ENCODE data around the gene TSG101. TPM values are rescaled to one million over a fixed set of nuclear protein-coding genes. Genes with fewer than 3 reads are reported as not detected.

The TSG101 gene
- total and polyA plus RNA-seq, 10 of the 15 experiments (the other 5 are each of a cell fraction or from before 2014, with no cell fraction given), result 22.3 to 147 (median 84.9) TPM

DNA sequence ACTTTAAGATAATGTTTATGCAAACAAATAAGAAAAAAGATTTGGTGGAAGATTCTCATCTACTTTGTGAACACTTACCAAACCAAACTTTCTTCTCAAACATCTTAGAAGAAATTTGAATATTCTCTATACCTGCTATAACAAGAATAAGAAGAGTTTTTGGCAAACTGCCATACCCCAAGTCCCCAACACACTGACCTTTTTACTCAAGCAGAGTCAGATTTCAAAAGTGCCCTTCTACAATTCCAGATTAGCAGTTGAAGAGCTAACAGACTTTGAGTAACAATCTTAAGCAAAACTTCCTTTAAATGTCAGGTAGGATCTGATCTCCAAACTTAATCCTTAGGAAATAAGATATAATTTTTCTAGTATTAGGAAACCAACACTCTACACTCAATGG, 33.9 kb downstream of the TSG101 start (continued):
- TF ChIP-seq, protein P1, sequence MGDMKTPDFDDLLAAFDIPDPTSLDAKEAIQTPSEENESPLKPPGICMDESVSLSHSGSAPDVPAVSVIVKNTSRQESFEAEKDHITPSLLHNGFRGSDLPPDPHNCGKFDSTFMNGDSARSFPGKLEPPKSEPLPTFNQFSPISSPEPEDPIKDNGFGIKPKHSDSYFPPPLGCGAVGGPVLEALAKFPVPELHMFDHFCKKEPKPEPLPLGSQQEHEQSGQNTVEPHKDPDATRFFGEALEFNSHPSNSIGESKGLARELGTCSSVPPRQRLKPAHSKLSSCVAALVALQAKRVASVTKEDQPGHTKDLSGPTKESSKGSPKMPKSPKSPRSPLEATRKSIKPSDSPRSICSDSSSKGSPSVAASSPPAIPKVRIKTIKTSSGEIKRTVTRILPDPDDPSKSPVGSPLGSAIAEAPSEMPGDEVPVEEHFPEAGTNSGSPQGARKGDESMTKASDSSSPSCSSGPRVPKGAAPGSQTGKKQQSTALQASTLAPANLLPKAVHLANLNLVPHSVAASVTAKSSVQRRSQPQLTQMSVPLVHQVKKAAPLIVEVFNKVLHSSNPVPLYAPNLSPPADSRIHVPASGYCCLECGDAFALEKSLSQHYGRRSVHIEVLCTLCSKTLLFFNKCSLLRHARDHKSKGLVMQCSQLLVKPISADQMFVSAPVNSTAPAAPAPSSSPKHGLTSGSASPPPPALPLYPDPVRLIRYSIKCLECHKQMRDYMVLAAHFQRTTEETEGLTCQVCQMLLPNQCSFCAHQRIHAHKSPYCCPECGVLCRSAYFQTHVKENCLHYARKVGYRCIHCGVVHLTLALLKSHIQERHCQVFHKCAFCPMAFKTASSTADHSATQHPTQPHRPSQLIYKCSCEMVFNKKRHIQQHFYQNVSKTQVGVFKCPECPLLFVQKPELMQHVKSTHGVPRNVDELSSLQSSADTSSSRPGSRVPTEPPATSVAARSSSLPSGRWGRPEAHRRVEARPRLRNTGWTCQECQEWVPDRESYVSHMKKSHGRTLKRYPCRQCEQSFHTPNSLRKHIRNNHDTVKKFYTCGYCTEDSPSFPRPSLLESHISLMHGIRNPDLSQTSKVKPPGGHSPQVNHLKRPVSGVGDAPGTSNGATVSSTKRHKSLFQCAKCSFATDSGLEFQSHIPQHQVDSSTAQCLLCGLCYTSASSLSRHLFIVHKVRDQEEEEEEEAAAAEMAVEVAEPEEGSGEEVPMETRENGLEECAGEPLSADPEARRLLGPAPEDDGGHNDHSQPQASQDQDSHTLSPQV (IDR thresholded peaks at IDR 0.05), result no peak
- no peak for TF ChIP-seq ZSCAN29 (IDR thresholded peaks at IDR 0.05)

- Histone ChIP-seq H3K4me3 (no peak overlapping the region), H3K27ac (ENCODE audit: control insufficient read depth, insufficient read depth) (no peak overlapping the region), H3K4me1 (ENCODE audit: control insufficient read depth, insufficient read depth, low read length) (no peaks in the 10 kb centered on the region), H3K9me3 (replicated peaks; ENCODE audit: control insufficient read depth, insufficient read depth, low read length) (no peaks in the 10 kb centered on the region), H3K9ac (ENCODE audit: control insufficient read depth, insufficient read depth, low read length) (no peak overlapping the region), H3K27me3 (replicated peaks in 1 of 2; ENCODE audit: control insufficient read depth in 2 of 2, insufficient read depth in 2 of 2, low read length in 1 of 2) (no peaks in the 10 kb centered on the region), H2AFZ (ENCODE audit: control insufficient read depth, low read depth, low read length) (no peak overlapping the region), H4K20me1 (ENCODE audit: control insufficient read depth, insufficient read depth) (no peaks in the 10 kb centered on the region), H3K36me3 (ENCODE audit: control insufficient read depth in 2 of 2, insufficient read depth in 2 of 2, low read length in 1 of 2) (peaks cover 2 to 9% of the 10 kb centered on the region in 2 experiments; a peak in 3 of 4 replicates), H3K79me2 (ENCODE audit: control insufficient read depth, insufficient read depth, low read length) (no peaks in the 10 kb centered on the region), H3K4me2 (ENCODE audit: control insufficient read depth, insufficient read depth) (no peak overlapping the region)
- ChIA-PET SMC1A (ENCODE audit: uncharacterized antibody, unreplicated experiment) (interaction anchor here (1.1 to 1.7 kb wide), 3 partner anchors 11 to 49 kb away, joined by 3 to 6 read pairs (median 3); no protein-coding TSS in a partner anchor), CTCF (interaction anchor here (0.7 kb wide), 1 partner anchor 248 kb away, joined by 3 read pairs; no protein-coding TSS in a partner anchor), POLR2A (interaction anchor here (0.5 kb wide), 1 partner anchor 48 kb away, joined by 5 read pairs; no protein-coding TSS in a partner anchor), RAD21 (ENCODE audit: unreplicated experiment) (no interaction called here)
- ATAC-seq (no peak), FAIRE-seq (no peak), DNase-seq (ENCODE audit: low read depth, low spot score) (no peak)
- TF ChIP-seq KAT2A (conservative IDR thresholded peaks at IDR 0.05; ENCODE audit: control insufficient read depth, low read depth, low read length) (no peak), SMC3 (IDR thresholded peaks at IDR 0.05; ENCODE audit: borderline replicate concordance, low read length) (no peak), FOXK2 (IDR thresholded peaks at IDR 0.05) (no peak), NFYB (IDR thresholded peaks at IDR 0.05; ENCODE audit: insufficient read depth, low read depth, low read length) (no peak), MEF2A (IDR thresholded peaks at IDR 0.05; ENCODE audit: insufficient read depth, low read depth, low read length) (no peak), FOS (IDR thresholded peaks at IDR 0.05; ENCODE audit: borderline replicate concordance, extremely low read depth, insufficient read length) (no peak)
- 97% methylated on average over 2 of the region's 2 CpGs for WGBS (ENCODE audit: insufficient coverage, insufficient replicate concordance, low lambda C conversion rate, missing lambda C conversion rate)
- no TSS peak for BruUV-seq (replicated peaks)
- intact Hi-C loops (cut with micrococcal nuclease; ENCODE audit: unreplicated experiment) (no loop called here), in situ Hi-C loops (cut with MboI) (no loop called here)
Observed at GRCh38 chr11:18491924-18492323, 34.8 kb downstream of the TSG101 start.

Data from GM12878 (cell line).